Endothelial cell of umbilical vein (primary cell): ENCODE measurements around the gene SSH2. TPM values are rescaled to one million over a fixed set of nuclear protein-coding genes. Genes with fewer than 3 reads are reported as not detected.

Source experiments
- BruUV-seq: library from RNA; stranded (reverse); fragments of 400-500 nt; replicated peaks from 2 replicates; lab custom pipeline; 2021; lab: Mats Ljungman, UMichigan
- CTCF ChIA-PET: fragments of 300-600, 350-600 bp; sonication (Branson Sonifier 250); formaldehyde crosslinking; loops from one replicate; lab custom pipeline; 2021; ENCODE audit warnings: antibody characterized with exemption, inconsistent platforms; lab: Charles Lee
- POLR2A ChIA-PET: fragments of 300-600, 350-600 bp; sonication (Branson Sonifier 250); formaldehyde crosslinking; loops from one replicate; lab custom pipeline; 2021; ENCODE audit warnings: antibody characterized with exemption, inconsistent platforms; lab: Charles Lee
- DNase-seq: peaks from one replicate; pipeline ENCODE4 v3.0.0-alpha.2; 2011; ENCODE audit warnings: low read depth, low spot score
- FAIRE-seq: peaks from 2 replicates; lab custom pipeline; 2011; peaks lifted over from hg19 to GRCh38; lab: Jason Lieb, UNC
- H2AFZ ChIP-seq: 2 replicates; pipeline ENCODE4 v1.6.0; 2012; ENCODE audit warnings: low read depth, low read length, control low read depth, inconsistent platforms
- H3K27ac ChIP-seq: 2 replicates; pipeline ENCODE4 v1.5.1; 2011; ENCODE audit warnings: low read depth, mild to moderate bottlenecking, control low read depth, low read length, moderate library complexity; ENCODE audit not compliant: insufficient read depth
- H3K27me3 ChIP-seq, 2 experiments: 2 replicates each; pipeline versions ENCODE4 v1.6.0 to v1.6.1; 2011; ENCODE audit warnings: low read length in 2 of 2, mixed read lengths in 1 of 2; ENCODE audit not compliant: control insufficient read depth in 2 of 2, insufficient read depth in 2 of 2
- H3K36me3 ChIP-seq, 2 experiments: 2 replicates in 1 of 2; 3 replicates in 1 of 2; pipeline ENCODE4 v1.5.1; 2011; ENCODE audit warnings: low read length in 2 of 2, mild to moderate bottlenecking in 1 of 2, moderate library complexity in 1 of 2; ENCODE audit not compliant: control insufficient read depth in 2 of 2, insufficient read depth in 2 of 2; ENCODE audit errors: extremely low read depth in 1 of 2
- H3K4me1 ChIP-seq: 3 replicates; pipeline ENCODE4 v1.5.1; 2011; ENCODE audit warnings: mild to moderate bottlenecking, low read length; ENCODE audit not compliant: control insufficient read depth, insufficient read depth; ENCODE audit errors: extremely low read depth
- H3K4me2 ChIP-seq: 2 replicates; pipeline ENCODE4 v1.6.1; 2011; ENCODE audit warnings: low read length, control low read depth, mixed read lengths; ENCODE audit not compliant: insufficient read depth
- H3K4me3 ChIP-seq, 3 experiments: fragments of 200-600 bp in 1 of 3; sonication (generic), shearing (Covaris generic) in 1 of 3; replicated peaks in 1 of 3; 2 replicates each; pipeline ENCODE4 v1.5.1; 2011 to 2016; ENCODE audit warnings: control low read depth in 3 of 3, low read length in 3 of 3, mild to moderate bottlenecking in 2 of 3, inconsistent platforms in 1 of 3, low read depth in 1 of 3, moderate library complexity in 1 of 3; ENCODE audit not compliant: insufficient read depth in 1 of 3
- H3K79me2 ChIP-seq: 2 replicates; pipeline ENCODE4 v1.6.0; 2012; ENCODE audit warnings: low read length, inconsistent platforms; ENCODE audit not compliant: control insufficient read depth, insufficient read depth
- H3K9ac ChIP-seq: replicated peaks from 2 replicates; pipeline ENCODE3; 2011; ENCODE audit warnings: low read length, control low read depth; ENCODE audit not compliant: insufficient read depth; ENCODE audit errors: extremely low read depth
- H3K9me1 ChIP-seq: replicated peaks from 3 replicates; pipeline ENCODE4 v1.6.0; 2011; ENCODE audit warnings: mild to moderate bottlenecking, low read length; ENCODE audit not compliant: control insufficient read depth, insufficient read depth; ENCODE audit errors: extremely low read depth
- H3K9me3 ChIP-seq: replicated peaks from 2 replicates; pipeline ENCODE4 v1.5.1; 2012; ENCODE audit warnings: low read length, inconsistent platforms; ENCODE audit not compliant: control insufficient read depth, insufficient read depth
- H4K20me1 ChIP-seq: replicated peaks from 2 replicates; pipeline ENCODE3; 2011; ENCODE audit warnings: mild to moderate bottlenecking, low read length; ENCODE audit not compliant: control insufficient read depth, insufficient read depth; ENCODE audit errors: extremely low read depth
- CTCF ChIP-seq, 2 donors: IDR thresholded peaks; 1 replicate in 1 of 2; 2 replicates in 1 of 2; pipeline ENCODE4 v1.5.1; 2011; ENCODE audit warnings: low read length in 2 of 2, mild to moderate bottlenecking in 2 of 2, moderate library complexity in 2 of 2, control low read depth in 1 of 2, inconsistent platforms in 1 of 2, low read depth in 1 of 2; ENCODE audit not compliant: insufficient read depth in 1 of 2; ENCODE audit errors: extremely low read depth in 1 of 2
- EZH2 ChIP-seq: IDR thresholded peaks from 2 replicates; pipeline ENCODE4 v1.6.1; 2012; ENCODE audit warnings: borderline replicate concordance, low read depth, mild to moderate bottlenecking, moderate library complexity, low read length, inconsistent platforms; ENCODE audit not compliant: severe bottlenecking
- FOS ChIP-seq: IDR thresholded peaks from 2 replicates; pipeline ENCODE4 v1.6.1; 2011; ENCODE audit warnings: mild to moderate bottlenecking, low read length, moderate library complexity, borderline replicate concordance; ENCODE audit not compliant: insufficient read depth
- GATA2 ChIP-seq: IDR thresholded peaks from 2 replicates; pipeline ENCODE4 v1.7.0; 2011; ENCODE audit warnings: low read depth, mild to moderate bottlenecking, moderate library complexity, mixed read lengths, low read length; ENCODE audit not compliant: insufficient read length, insufficient read depth
- JUN ChIP-seq: IDR thresholded peaks from 2 replicates; pipeline ENCODE4 v1.6.1; 2011; ENCODE audit warnings: borderline replicate concordance, low read depth; ENCODE audit not compliant: insufficient read length, insufficient read depth
- MAX ChIP-seq: IDR thresholded peaks from 2 replicates; pipeline ENCODE4 v1.6.1; 2011; ENCODE audit not compliant: insufficient read depth, insufficient read length
- MYC ChIP-seq: IDR thresholded peaks from one replicate; pipeline ENCODE4 v1.6.1; 2011; ENCODE audit warnings: mild to moderate bottlenecking, low read depth, low read length
- POLR2A ChIP-seq: IDR thresholded peaks from 2 replicates; pipeline ENCODE4 v1.6.1; 2012; ENCODE audit warnings: low read depth, mild to moderate bottlenecking, control low read depth, low read length
- POLR2AphosphoS5 ChIP-seq: IDR thresholded peaks from 2 replicates; pipeline ENCODE4 v1.6.1; 2012; ENCODE audit warnings: low read depth, mild to moderate bottlenecking, control low read depth, low read length, moderate library complexity; ENCODE audit not compliant: insufficient read depth
- dilution Hi-C: fragments of 300-500 bp; cut with MboI; formaldehyde crosslinking; loops from one replicate; pipeline ENCODE4 v1.15.0; 2019; ENCODE audit warnings: low sequenced_read_pairs; ENCODE audit not compliant: extremely low pct_ligation_motif_present
- intact Hi-C: fragments of 100-400 bp; cut with micrococcal nuclease; formaldehyde crosslinking; loops from one replicate; pipeline ENCODE4 v1.10.0; 2022
- polyA plus RNA-seq, 4 experiments: library from polyadenylated mRNA; depleted of rRNA in 3 of 4; stranded (reverse) in 3 of 4; unstranded in 1 of 4; fragments of >200 nt; gene quantifications; 2 replicates each; pipeline versions ENCODE4 v1.2.1 to v1.2.3, GENCODE V29; 2011 to 2012; ENCODE audit warnings: missing spikeins in 1 of 4
- total RNA-seq: library from RNA; stranded (reverse); gene quantifications from 2 replicates; pipeline ENCODE4 v1.2.3, GENCODE V29; 2021

Gene SSH2
- total and polyA plus RNA-seq, 2 donors (not counting 3 experiments of a cell fraction or from before 2014, with no cell fraction given), result 24.6 to 60.9 TPM

GRCh38 chr17:29597361-29598172, 332.5 kb downstream of the SSH2 start:
- H4K20me1 ChIP-seq, result no peaks in the 10 kb centered on the region
- TF ChIP-seq POLR2A, result no peak
- no peak for TF ChIP-seq JUN
- TF ChIP-seq EZH2, result no peak
- no peak for TF ChIP-seq CTCF (IDR thresholded peaks at IDR 0.05; ENCODE audit: extremely low read depth in 1 of 2, insufficient read depth in 1 of 2, low read depth in 1 of 2, low read length in 2 of 2)
- TF ChIP-seq MAX, result no peak
- no peak for TF ChIP-seq MYC
- no peak for TF ChIP-seq GATA2
- no peak for TF ChIP-seq FOS
- no peak for TF ChIP-seq POLR2AphosphoS5
- intact Hi-C loops (no loop called here), dilution Hi-C loops (no loop called here)
- DNase-seq (no peak), FAIRE-seq (no peak)
- H3K9ac ChIP-seq, result no peak overlapping the region
- no peak overlapping the region for H2AFZ ChIP-seq
- H3K4me1 ChIP-seq, result peaks cover 14% of the 10 kb centered on the region
- H3K36me3 ChIP-seq, result no peaks in the 10 kb centered on the region
- H3K9me3 ChIP-seq, result no peaks in the 10 kb centered on the region
- H3K4me3 ChIP-seq, result no peak overlapping the region
- ChIA-PET CTCF (interaction anchor here (1.1 to 9.2 kb wide), 4 partner anchors 16 to 228 kb away, joined by 3 to 120 read pairs (median 5); no protein-coding TSS in a partner anchor), POLR2A (no interaction called here)
- BruUV-seq, result no TSS peak
- no peak overlapping the region for H3K27ac ChIP-seq
- H3K9me1 ChIP-seq, result no peaks in the 10 kb centered on the region
- H3K27me3 ChIP-seq, result no peaks in the 10 kb centered on the region
- peaks cover 12% of the 10 kb centered on the region for H3K79me2 ChIP-seq
- no peak overlapping the region for H3K4me2 ChIP-seq
